ENCODE data around the gene OR13C9. TPM values are rescaled to one million over a fixed set of nuclear protein-coding genes. Genes with fewer than 3 reads are reported as not detected.

The OR13C9 gene
- total and polyA plus RNA-seq, 10 of the 15 experiments (the other 5 are each of a cell fraction or from before 2014, with no cell fraction given): not detected

DNA sequence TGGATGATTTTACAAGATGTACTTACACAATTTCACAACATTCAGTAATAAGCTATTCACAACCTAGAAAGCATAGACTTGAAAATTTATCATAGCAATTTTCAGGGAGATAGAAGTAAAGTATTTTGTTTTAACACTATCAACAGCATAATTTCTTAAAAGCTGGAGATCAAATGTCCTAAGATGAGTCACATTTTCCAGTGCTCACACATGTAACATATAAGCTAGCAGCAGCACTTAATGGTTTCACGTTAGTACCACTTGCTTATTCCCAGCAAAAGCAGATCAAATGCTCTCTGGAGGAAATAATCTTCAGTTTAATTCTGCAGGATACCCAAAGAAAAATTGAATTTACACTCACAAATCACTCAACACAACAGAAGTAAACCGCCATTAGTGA, 42.5 kb downstream of the OR13C9 start (continued):
- no peak for TF ChIP-seq STAT1 (conservative IDR thresholded peaks at IDR 0.05)
- TF ChIP-seq, protein P1, sequence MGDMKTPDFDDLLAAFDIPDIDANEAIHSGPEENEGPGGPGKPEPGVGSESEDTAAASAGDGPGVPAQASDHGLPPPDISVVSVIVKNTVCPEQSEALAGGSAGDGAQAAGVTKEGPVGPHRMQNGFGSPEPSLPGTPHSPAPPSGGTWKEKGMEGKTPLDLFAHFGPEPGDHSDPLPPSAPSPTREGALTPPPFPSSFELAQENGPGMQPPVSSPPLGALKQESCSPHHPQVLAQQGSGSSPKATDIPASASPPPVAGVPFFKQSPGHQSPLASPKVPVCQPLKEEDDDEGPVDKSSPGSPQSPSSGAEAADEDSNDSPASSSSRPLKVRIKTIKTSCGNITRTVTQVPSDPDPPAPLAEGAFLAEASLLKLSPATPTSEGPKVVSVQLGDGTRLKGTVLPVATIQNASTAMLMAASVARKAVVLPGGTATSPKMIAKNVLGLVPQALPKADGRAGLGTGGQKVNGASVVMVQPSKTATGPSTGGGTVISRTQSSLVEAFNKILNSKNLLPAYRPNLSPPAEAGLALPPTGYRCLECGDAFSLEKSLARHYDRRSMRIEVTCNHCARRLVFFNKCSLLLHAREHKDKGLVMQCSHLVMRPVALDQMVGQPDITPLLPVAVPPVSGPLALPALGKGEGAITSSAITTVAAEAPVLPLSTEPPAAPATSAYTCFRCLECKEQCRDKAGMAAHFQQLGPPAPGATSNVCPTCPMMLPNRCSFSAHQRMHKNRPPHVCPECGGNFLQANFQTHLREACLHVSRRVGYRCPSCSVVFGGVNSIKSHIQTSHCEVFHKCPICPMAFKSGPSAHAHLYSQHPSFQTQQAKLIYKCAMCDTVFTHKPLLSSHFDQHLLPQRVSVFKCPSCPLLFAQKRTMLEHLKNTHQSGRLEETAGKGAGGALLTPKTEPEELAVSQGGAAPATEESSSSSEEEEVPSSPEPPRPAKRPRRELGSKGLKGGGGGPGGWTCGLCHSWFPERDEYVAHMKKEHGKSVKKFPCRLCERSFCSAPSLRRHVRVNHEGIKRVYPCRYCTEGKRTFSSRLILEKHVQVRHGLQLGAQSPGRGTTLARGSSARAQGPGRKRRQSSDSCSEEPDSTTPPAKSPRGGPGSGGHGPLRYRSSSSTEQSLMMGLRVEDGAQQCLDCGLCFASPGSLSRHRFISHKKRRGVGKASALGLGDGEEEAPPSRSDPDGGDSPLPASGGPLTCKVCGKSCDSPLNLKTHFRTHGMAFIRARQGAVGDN (IDR thresholded peaks at IDR 0.05): no peak
- no peak for TF ChIP-seq GABPA (IDR thresholded peaks at IDR 0.05; ENCODE audit: low read depth)
- no peak for TF ChIP-seq RELB (IDR thresholded peaks at IDR 0.05; ENCODE audit: low read depth)

DNA sequence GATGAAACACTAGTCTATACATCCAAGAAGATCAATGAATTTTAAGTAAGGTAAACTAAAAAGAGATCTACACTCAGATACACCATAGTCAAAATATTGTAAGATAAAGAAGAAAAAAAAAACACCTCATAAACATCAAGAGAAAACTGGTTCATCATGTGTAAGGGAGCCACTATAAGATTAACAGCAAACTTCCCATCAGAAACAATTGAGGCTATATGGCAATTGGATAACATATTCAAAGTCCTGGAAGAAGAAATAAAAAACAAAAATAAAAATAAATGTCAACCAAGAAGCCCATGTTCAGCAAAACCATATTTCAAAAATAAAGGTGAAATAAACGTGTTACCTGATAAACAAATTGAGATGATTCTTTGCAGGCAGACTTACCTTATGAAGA, 45.4 kb downstream of the OR13C9 start:
- CTCF ChIA-PET: no interaction called here
- POLR2A ChIA-PET: interaction anchor here (0.6 kb wide), 1 partner anchor 1892 kb away, joined by 3 read pairs; no protein-coding TSS in a partner anchor
- RAD21 ChIA-PET (ENCODE audit: unreplicated experiment): no interaction called here
- DNase-seq (ENCODE audit: low read depth, low spot score): no peak
- H3K79me2 ChIP-seq (ENCODE audit: control insufficient read depth, insufficient read depth, low read length): no peaks in the 10 kb centered on the region
- H2AFZ ChIP-seq (ENCODE audit: control insufficient read depth, low read depth, low read length): no peak overlapping the region
- H3K4me3 ChIP-seq: no peak overlapping the region
- no peaks in the 10 kb centered on the region for H3K9me3 ChIP-seq (replicated peaks; ENCODE audit: control insufficient read depth, insufficient read depth, low read length)
- SMC1A ChIA-PET (ENCODE audit: uncharacterized antibody, unreplicated experiment): no interaction called here
- 0% methylated on average over 1 of the region's 1 CpG for WGBS (ENCODE audit: insufficient coverage, insufficient replicate concordance, low lambda C conversion rate, missing lambda C conversion rate)
- H3K4me1 ChIP-seq (ENCODE audit: control insufficient read depth, insufficient read depth, low read length): no peaks in the 10 kb centered on the region
- H3K27me3 ChIP-seq (replicated peaks in 1 of 2; ENCODE audit: control insufficient read depth in 2 of 2, insufficient read depth in 2 of 2, low read length in 1 of 2): no peaks in the 10 kb centered on the region
- intact Hi-C loops (cut with micrococcal nuclease; ENCODE audit: unreplicated experiment) (no loop called here), in situ Hi-C loops (cut with MboI) (no loop called here)
- ATAC-seq: no peak
- no peak overlapping the region for H3K4me2 ChIP-seq (ENCODE audit: control insufficient read depth, insufficient read depth)
- no peak overlapping the region for H3K9ac ChIP-seq (ENCODE audit: control insufficient read depth, insufficient read depth, low read length)
- no peak overlapping the region for H3K27ac ChIP-seq (ENCODE audit: control insufficient read depth, insufficient read depth)
- no peaks in the 10 kb centered on the region for H3K36me3 ChIP-seq (ENCODE audit: control insufficient read depth in 2 of 2, insufficient read depth in 2 of 2, low read length in 1 of 2)
- no peak for FAIRE-seq
- BruUV-seq (replicated peaks): no TSS peak
- no peaks in the 10 kb centered on the region for H4K20me1 ChIP-seq (ENCODE audit: control insufficient read depth, insufficient read depth)
- TF ChIP-seq CHD4 (IDR thresholded peaks at IDR 0.05): no peak
- no peak for TF ChIP-seq MAX (IDR thresholded peaks at IDR 0.05; ENCODE audit: low read depth, low read length)
- TF ChIP-seq SPI1 (IDR thresholded peaks at IDR 0.05; ENCODE audit: borderline replicate concordance, insufficient read depth, low read depth, low read length): no peak
- no peak for TF ChIP-seq TCF7 (IDR thresholded peaks at IDR 0.05; ENCODE audit: borderline replicate concordance)
- TF ChIP-seq, protein P2, sequence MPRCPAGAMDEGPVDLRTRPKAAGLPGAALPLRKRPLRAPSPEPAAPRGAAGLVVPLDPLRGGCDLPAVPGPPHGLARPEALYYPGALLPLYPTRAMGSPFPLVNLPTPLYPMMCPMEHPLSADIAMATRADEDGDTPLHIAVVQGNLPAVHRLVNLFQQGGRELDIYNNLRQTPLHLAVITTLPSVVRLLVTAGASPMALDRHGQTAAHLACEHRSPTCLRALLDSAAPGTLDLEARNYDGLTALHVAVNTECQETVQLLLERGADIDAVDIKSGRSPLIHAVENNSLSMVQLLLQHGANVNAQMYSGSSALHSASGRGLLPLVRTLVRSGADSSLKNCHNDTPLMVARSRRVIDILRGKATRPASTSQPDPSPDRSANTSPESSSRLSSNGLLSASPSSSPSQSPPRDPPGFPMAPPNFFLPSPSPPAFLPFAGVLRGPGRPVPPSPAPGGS (IDR thresholded peaks at IDR 0.05; ENCODE audit: borderline replicate concordance, insufficient read depth, low read depth, low read length, poor library complexity, severe bottlenecking): no peak
- TF ChIP-seq SRF (IDR thresholded peaks at IDR 0.05; ENCODE audit: low read depth in 2 of 2, low read length in 2 of 2): no peak
- TF ChIP-seq SREBF2 (IDR thresholded peaks at IDR 0.05; ENCODE audit: low read length): no peak
- no peak for TF ChIP-seq MYB (IDR thresholded peaks at IDR 0.05; ENCODE audit: borderline replicate concordance, low read depth, low read length)
- TF ChIP-seq CTCF (IDR thresholded peaks at IDR 0.05 in 2 of 3, conservative IDR thresholded peaks at IDR 0.05 in 1 of 3; ENCODE audit: control insufficient read depth in 2 of 3, extremely low read depth in 1 of 3, insufficient read depth in 1 of 3, low read depth in 3 of 3, low read length in 3 of 3): no peak
- no peak for TF ChIP-seq NR2C1 (IDR thresholded peaks at IDR 0.05)

Data from GM12878 (cell line).